GM19023 (cell line): ENCODE results near the gene PLA1A.
"Not testable (repeated sequence)": the region's sequence is repeated elsewhere in the genome, so short reads cannot be mapped to it uniquely, and the experiment has no call there.

ENCODE experiments used
- ATAC-seq: cut with Tn5 transposase; IDR thresholded peaks from one replicate; pipeline ENCODE4 v1.9.1; 2021; ENCODE audit warnings: mild to moderate bottlenecking, moderate library complexity; ENCODE audit not compliant: unreplicated experiment

Gene PLA1A

DNA sequence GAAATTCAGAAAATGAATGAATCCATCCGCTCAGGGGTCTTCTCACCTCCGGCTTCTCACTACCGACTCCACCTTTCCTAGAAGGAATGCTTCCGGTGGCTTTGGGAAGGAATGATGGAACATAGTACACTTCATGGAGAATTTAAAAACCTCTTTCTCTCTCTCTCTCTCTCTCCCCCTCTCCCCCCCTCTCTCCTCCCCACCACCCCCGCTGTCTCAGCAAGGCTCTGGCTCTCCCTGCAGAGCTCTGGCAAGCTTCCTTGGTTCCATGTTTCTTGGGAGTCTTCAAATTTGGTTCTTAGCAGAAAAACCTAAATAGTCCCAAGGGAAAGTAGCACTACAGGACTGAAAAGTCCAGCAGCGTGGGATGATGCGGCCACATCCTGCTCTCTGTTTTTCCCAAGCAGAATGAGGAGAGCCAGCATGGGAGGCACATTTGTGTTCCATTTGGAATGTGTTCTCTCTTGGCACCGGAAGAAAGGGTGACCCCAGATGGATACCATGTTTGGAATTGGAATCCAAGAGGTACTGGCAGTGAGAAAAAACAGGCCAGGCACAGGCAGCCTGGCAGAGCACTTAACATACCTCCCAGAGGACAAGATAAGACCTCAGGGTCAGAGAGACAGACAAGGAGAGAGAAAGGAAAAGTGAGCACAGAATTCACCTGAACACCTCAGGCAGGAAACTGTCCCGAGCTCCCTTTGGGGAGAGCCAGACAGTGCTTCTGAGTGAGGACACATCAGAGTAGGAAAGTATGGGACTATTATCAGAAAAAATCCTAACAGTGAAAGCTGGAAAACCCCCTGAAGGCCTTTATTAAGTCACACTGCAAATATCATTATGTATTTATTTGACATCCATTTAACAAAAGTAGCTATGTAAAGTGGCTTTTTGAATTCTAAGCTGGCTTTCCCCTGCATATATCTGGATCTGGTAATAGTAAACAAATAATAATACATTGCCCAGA lies 63.1 kb downstream of the PLA1A start, which contains the start of gene POPDC2:
TSS of gene POPDC2 (minus strand) at position 116 of the 967 bp plus-strand sequence. CDS start 166 bp downstream, outside the sequence.
- ATAC-seq = no peak

DNA sequence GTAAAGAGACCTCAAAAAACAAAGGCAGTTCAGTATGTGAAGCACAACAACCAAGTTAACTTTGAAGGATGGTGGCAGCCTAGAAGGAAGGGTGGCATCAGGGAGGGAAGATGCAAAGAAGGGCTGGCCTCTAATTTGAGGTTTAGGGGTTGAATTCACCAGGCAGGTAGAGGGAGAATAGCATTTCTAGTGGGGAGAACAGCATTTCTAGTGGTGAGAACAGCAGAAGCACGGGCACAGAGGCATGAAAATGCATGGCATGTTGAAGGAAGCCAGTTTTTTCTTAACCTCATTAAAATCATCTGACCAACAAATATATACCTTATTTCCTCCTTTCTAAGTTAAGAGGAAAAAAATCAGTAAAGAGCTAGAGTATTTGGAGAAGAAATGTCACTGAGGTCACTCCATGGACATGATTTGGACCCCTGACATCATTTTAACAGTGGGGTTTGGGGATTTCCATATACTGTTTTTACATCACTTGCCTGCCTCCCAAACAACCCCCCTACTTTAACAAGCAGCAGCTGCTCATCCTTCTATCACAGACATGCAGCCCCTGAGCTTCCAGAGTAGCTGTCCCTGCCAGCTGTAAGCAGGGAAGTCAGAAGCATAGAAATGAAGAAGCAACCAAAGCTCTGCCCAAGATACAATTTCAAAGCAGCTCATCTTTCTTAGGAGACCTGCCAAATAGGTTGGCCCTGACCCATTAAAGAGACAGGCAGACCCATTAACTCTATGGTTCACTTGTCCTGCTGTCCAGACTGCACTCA lies 65.1 kb downstream of the PLA1A start:
- ATAC-seq = no peak

DNA sequence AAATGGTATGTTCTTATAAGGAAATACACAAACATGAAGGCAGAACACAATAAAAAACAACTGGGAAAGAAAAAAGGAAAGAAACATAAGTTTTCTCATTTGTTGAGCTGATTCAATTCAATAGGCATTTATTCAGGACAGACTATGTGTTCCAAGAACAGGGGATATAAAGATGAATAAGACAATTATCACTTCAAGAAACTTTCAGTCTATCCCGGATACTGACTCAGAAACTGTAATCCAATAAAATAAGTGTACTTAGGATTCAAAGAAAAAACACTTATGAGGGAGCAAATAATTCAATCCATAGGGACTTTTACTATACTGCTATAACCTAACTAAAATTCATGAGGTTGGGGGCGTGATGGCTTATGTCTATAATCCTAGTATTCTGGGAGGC lies 66.2 kb downstream of the PLA1A start:
- no peak for ATAC-seq

DNA sequence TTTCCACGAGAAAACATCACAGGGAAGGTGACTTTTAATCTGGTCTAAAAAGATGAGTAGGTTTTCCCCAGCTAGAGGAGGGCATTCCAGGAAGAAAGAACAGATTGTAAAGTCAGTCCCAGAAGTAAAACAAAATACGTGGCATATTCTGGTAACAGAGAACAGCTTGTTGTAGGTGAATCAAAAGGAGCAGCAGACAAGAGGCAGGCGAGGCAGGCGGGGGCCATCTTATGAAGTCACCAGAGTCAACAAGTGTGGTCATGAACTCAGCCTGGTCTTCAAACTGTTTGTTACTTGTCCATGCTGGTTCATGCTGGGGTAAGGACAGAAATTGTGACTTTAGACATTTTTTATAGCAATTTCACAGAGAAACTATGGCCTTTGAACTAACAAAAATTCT lies 66.7 kb downstream of the PLA1A start:
- ATAC-seq = no peak

DNA sequence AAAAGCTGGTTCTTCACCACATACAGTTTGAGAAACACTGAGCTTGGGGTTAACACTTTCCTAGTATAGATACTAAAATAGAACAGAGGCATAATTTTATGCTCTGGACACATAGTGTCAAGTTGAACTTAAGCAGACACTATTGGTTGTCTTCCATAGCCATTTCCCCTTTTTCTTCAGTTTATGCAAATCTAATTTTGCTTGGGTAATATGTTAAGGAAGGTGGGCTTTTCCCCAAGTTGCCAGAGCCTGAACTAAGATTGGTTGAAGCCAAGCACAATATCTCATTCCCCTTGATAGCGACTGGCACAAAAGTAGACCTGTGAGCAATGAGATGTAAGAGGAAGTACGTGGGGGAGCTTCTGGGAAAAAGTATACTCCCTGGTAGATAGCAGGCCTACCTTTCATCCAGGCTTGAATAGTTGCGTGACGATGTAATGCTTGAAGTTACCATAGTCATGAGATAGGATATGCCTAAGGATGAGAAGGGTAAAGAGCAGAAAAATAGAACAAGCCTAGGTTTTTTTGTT lies 67.2 kb downstream of the PLA1A start:
- ATAC-seq = no peak

DNA sequence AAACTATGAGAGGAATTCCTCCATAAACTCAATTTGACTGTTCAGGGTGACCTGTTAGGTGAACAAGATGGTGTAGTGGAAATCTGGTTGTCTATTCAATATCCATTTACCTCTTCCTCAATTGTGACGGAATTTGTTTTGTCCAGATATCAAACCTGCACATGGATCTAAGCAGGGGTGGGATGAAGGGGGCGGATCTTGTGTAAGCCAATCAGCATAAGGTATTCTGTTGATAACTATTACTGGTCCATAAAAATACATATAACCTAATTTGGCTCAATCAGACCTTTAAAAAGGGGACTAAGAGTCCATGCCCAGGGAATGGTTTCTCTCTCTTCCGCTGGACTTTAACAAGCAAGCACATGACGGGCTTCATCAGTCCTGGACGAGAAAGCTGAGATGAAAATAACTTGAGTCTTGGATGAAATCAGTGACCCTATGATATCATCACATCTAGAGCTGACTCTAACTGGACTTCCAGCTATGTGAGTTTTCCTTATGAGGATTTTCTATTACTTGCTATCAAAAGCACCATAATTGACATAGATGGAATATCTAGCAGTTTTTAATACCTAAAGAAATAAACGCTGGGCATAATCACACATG lies 68.4 kb downstream of the PLA1A start:
- ATAC-seq = no peak

DNA sequence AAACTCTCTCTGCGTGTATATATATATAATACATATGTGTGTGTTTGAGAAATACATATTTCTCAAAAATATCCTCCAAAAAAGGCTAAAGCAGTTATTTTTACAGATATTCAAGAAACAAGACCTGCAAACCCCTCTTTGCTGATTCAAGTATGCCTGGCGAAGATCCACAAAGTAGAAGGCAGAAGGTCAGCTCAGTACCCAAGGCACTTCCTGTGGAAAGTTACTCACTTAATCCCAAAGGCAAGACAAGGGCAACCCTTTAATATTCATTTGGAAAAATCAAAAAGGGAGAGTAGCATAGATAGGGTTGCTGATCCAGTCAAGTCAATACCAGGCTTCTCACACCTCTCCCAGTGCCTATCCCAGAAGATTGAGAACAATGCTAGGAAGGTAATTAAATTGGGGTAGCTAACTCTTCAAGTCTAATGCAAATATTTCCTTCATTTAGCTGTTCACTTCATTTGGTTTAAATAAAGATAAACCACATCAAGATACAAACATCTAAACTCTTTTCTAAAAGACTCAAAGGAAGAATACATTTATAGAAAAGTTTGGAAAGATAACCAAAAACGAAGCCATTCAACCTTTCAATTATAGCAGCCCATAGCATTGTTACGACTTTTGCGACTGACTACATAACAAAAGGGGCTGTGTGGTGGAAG lies 72.4 kb downstream of the PLA1A start:
- ATAC-seq = no peak

DNA sequence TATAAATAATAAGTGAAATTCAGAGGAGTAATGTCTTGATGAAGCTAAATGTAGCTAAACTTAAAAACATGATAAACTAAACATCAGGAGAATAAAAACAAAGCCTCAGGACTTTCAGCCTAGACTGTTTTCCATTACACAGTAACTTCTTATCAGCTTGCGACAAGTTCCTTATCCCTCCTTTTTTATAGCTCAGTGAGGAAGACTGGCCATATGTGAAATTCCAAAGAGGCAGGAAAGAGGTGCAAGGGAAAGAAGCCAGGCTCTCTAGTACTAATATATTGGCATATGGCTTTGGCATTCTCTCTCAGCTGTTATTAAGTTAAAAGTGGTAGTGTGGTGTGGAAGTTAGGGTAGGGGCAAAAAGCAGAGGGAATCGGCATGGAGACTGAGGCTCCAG lies 75.1 kb downstream of the PLA1A start:
- no peak for ATAC-seq

DNA sequence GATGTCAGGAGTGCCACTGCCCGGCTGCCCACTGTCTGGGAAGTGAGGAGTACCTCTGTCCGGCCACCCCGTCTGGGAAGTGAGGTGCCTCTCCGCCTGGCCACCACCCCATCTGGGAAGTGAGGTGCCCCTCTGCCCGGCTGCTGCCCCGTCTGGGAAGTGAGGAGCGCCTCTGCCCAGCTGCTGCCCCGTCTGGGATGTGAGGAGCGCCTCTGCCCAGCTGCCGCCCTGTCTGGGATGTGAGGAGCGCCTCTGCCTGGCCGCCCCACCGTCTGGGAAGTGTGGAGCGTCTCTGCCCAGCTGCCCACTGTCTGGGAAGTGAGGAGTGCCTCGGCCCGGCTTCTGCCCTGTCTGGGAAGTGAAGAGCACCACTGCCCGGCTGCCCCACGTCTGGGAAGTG lies 76.2 kb downstream of the PLA1A start:
- ATAC-seq = no peak

DNA sequence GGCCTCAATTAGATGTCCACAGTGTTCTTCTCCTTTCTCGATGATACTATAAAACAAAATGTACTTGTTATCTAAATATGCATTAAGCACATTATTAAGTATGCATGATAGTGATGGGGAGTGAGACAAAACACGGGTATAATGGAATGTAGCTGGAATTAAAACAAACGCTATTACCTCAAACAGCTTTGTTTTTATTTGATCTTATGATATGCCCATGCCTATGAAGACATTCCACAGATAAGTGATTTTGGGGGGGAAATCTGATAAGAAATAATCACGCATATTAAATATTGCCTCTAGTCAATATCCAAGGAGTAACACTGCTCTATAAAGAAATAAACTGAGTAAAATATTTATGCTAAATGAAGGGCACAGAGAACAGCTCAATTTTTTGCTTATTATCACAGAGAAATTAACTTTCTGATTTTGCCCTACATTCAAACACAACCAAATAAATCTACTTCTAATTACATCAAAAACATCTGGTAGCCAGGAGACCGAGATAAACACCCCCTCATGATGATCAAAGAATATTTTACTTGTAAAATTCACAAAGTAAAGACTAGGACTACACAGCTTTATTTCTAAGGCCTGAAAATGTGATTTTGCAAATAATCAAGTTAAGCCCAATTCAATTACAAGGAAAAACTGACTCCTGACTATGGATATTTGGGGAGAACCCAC lies 77.6 kb downstream of the PLA1A start:
- no peak for ATAC-seq

DNA sequence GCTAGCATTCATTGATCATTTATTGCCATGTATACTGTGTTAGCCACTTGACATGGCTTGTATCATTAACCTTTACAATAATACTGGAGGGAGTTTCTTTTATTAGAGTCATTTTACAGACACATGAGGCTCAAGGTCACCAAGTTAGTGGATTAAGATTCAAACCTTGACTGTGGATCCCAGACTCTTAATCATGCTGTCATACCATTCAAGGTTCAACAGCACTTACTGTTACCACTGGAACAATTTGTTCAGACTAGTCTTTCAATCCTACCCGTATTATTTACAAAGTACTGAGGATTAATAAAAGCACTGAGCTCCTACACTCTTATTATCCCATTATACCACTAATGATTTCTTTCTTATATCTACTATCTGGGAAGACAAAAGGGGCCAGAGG lies 78.3 kb downstream of the PLA1A start:
- no peak for ATAC-seq

DNA sequence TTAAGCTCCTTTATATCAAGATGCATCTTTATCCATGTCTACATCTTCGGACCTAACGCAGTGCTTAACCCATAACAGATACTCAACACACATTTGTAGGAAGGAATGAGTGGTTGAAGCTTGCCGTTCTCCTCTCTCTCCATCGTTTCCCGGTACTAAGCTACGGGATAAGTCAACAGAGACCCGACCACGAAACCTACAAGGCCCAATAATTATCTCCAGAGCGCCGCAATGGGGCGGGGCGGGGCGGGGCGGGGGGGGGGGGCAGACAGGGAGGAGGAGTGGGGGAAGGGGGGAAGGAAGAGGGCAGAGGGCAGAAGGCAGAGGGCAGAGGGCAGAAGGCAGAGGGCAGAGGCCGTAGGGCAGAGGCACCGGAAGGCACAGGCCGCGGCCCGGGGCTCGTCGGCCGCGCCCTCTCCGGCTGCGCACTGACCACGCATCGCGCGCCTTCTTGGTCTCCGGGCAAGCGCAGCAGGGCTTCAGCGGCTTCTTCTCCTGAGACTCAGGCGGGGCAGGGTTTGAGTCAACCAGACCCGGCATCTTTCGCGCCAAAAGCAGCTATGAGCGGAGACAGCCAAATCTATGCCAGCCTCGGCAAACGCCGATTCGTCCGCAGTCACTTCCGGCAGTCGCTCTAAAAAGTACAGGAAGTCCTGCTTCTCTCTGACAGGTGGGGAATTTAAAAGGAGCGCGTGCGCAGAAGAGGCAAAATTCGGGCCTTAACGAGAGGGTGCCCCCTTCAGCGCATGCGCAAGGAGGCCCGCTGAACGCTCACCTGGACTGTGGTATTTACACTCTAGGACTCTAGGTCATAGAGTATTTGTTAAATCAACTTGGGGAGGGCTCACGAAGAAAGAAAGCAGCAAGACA lies 79.3 kb downstream of the PLA1A start, which contains the start of gene COX17:
TSS of gene COX17 (minus strand) at position 636 of the 870 bp plus-strand sequence. CDS start at position 540, 96 bp downstream.
- ATAC-seq = peak; percentile 89

DNA sequence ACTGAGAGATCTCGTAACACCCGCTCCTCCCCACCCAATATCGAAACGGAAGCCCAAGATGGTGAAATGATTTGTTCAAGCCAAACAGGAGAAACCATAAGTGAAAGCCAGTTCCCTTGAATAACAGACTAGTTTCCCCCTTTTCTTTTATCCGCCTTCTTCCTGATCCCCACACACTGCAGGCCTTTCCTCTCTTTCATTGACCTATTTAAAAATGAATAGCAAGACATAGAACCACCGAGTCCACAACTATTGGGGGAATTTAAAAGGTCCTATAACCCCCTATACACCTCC lies 79.9 kb downstream of the PLA1A start:
- ATAC-seq = no peak

DNA sequence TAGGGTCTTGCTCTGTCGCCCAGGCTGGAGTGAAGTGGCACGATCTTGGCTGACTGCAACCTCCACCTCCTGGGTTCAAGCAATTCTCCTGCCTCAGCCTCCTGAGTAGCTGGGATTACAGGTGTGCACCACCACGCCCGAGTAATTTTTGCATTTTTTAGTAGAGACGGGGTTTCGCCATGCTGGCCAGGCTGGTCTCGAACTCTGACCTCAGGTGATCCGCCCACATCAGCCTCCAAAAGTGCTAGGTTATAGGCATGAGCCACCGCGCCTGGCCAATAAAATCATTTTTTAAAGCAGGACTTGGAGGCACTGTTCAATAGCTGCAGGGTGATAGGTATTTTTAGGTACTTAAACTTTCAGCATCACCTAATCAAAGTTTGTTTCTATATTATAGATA lies 80.5 kb downstream of the PLA1A start:
- not testable (repeated sequence) for ATAC-seq
